ENCODE data around the gene LRPPRC. TPM values are rescaled to one million over a fixed set of nuclear protein-coding genes. Genes with fewer than 3 reads are reported as not detected.

The LRPPRC gene
- total and polyA plus RNA-seq, 9 of the 15 experiments (the other 6 are each of a cell fraction or from before 2014, with no cell fraction given): 41.5 to 214 (median 138) TPM

GRCh38 chr2:43985359-43985758 is 10.4 kb downstream of the LRPPRC start (continued):
- TF ChIP-seq ZNF655 (CRISPR knock-in tag; IDR thresholded peaks at IDR 0.05) (no peak), PRDM10 (IDR thresholded peaks at IDR 0.05; ENCODE audit: partially characterized antibody) (no peak), HBP1 (CRISPR knock-in tag; IDR thresholded peaks at IDR 0.05) (peak; percentile 86; the same call in 1 of the 2 replicates)

GRCh38 chr2:43984533-43984932 is 11.3 kb downstream of the LRPPRC start:
- POLR2A ChIA-PET: no interaction called here
- no peak for TF ChIP-seq ZMIZ1 (IDR thresholded peaks at IDR 0.05; ENCODE audit: low read depth in 2 of 2, low read length in 2 of 2)
- peak; percentile 31 for TF ChIP-seq RBM25 (IDR thresholded peaks at IDR 0.05; ENCODE audit: low read depth, low read length, severe bottlenecking)
- TF ChIP-seq RUNX1 (IDR thresholded peaks at IDR 0.05; ENCODE audit: low read depth): no peak
- TF ChIP-seq CEBPB (tag; IDR thresholded peaks at IDR 0.05): no peak

More at GRCh38 chr2:43984533-43984932, 11.3 kb downstream of the LRPPRC start:
- H3K79me2 ChIP-seq (ENCODE audit: control insufficient read depth, insufficient read depth, low read length): peaks cover 87% of the 10 kb centered on the region
- FAIRE-seq (no peak), ATAC-seq (peak; percentile 33; the same call in 2 of the 3 replicates), DNase-seq (ENCODE audit: extremely low read depth in 1 of 4, low spot score in 3 of 4) (no peak)
- no peak overlapping the region for H3K9ac ChIP-seq (ENCODE audit: insufficient read depth in 1 of 2, low read depth in 2 of 2, low read length in 2 of 2)
- 92% methylated on average over 2 of the region's 2 CpGs for WGBS (ENCODE audit: insufficient coverage, low coverage, missing lambda C conversion rate)
- intact Hi-C loops (cut with micrococcal nuclease) (no loop called here), in situ Hi-C loops (cut with MboI) (no loop called here)
- H3K9me3 ChIP-seq (replicated peaks; ENCODE audit: control insufficient read depth, insufficient read depth, low read depth, low read length): no peaks in the 10 kb centered on the region
- peaks cover 0 to 4% of the 10 kb centered on the region in 2 experiments; a peak in 2 of 5 replicates for H3K4me1 ChIP-seq (replicated peaks in 1 of 2; ENCODE audit: control insufficient read depth in 2 of 2, insufficient read depth in 2 of 2, low read length in 2 of 2)
- no peak overlapping the region for H3K4me3 ChIP-seq
- no peaks in the 10 kb centered on the region; the same call in 1 of the 2 replicates for H4K20me1 ChIP-seq (replicated peaks; ENCODE audit: control insufficient read depth, insufficient read depth, low read length)
- no peaks in the 10 kb centered on the region for H3K27me3 ChIP-seq (ENCODE audit: control insufficient read depth in 2 of 2, insufficient read depth in 2 of 2, low read length in 2 of 2)
- H3K9me1 ChIP-seq (ENCODE audit: control insufficient read depth, insufficient read depth, low read length): no peaks in the 10 kb centered on the region
- no peak overlapping the region for H2AFZ ChIP-seq (ENCODE audit: low read depth, low read length)
- peak overlapping the region; percentile 17; the same call in 1 of the 3 replicates for H3K27ac ChIP-seq (ENCODE audit: extremely low read depth, low read depth, low read length)
- BruUV-seq (replicated peaks): no TSS peak
- no peak overlapping the region for H3K4me2 ChIP-seq (ENCODE audit: insufficient read depth, low read length)
- peaks cover 94% of the 10 kb centered on the region for H3K36me3 ChIP-seq (ENCODE audit: control insufficient read depth, insufficient read depth, low read length)
- CTCF ChIA-PET (ENCODE audit: low intra/inter-chr PET ratio): no interaction called here

All from K562 (cell line).